Endothelial cell of umbilical vein (primary cell): ENCODE results near the gene SMKR1.

Source experiments
- EZH2 ChIP-seq: IDR thresholded peaks from 2 replicates; pipeline ENCODE4 v1.6.1; 2012; ENCODE audit warnings: borderline replicate concordance, low read depth, mild to moderate bottlenecking, moderate library complexity, low read length, inconsistent platforms; ENCODE audit not compliant: severe bottlenecking
- FOS ChIP-seq: IDR thresholded peaks from 2 replicates; pipeline ENCODE4 v1.6.1; 2011; ENCODE audit warnings: mild to moderate bottlenecking, low read length, moderate library complexity, borderline replicate concordance; ENCODE audit not compliant: insufficient read depth
- GATA2 ChIP-seq: IDR thresholded peaks from 2 replicates; pipeline ENCODE4 v1.7.0; 2011; ENCODE audit warnings: low read depth, mild to moderate bottlenecking, moderate library complexity, mixed read lengths, low read length; ENCODE audit not compliant: insufficient read length, insufficient read depth
- JUN ChIP-seq: IDR thresholded peaks from 2 replicates; pipeline ENCODE4 v1.6.1; 2011; ENCODE audit warnings: borderline replicate concordance, low read depth; ENCODE audit not compliant: insufficient read length, insufficient read depth
- MYC ChIP-seq: IDR thresholded peaks from one replicate; pipeline ENCODE4 v1.6.1; 2011; ENCODE audit warnings: mild to moderate bottlenecking, low read depth, low read length
- POLR2A ChIP-seq: IDR thresholded peaks from 2 replicates; pipeline ENCODE4 v1.6.1; 2012; ENCODE audit warnings: low read depth, mild to moderate bottlenecking, control low read depth, low read length
- POLR2AphosphoS5 ChIP-seq: IDR thresholded peaks from 2 replicates; pipeline ENCODE4 v1.6.1; 2012; ENCODE audit warnings: low read depth, mild to moderate bottlenecking, control low read depth, low read length, moderate library complexity; ENCODE audit not compliant: insufficient read depth
- TF ChIP-seq, protein P1 (sequence below), 2 donors: IDR thresholded peaks; 1 replicate in 1 of 2; 2 replicates in 1 of 2; pipeline ENCODE4 v1.5.1; 2011; ENCODE audit warnings: low read length in 2 of 2, mild to moderate bottlenecking in 2 of 2, moderate library complexity in 2 of 2, control low read depth in 1 of 2, inconsistent platforms in 1 of 2, low read depth in 1 of 2; ENCODE audit not compliant: insufficient read depth in 1 of 2; ENCODE audit errors: extremely low read depth in 1 of 2
- TF ChIP-seq, protein P2 (sequence below): IDR thresholded peaks from 2 replicates; pipeline ENCODE4 v1.6.1; 2011; ENCODE audit not compliant: insufficient read depth, insufficient read length

- TF ChIP-seq, protein P1, sequence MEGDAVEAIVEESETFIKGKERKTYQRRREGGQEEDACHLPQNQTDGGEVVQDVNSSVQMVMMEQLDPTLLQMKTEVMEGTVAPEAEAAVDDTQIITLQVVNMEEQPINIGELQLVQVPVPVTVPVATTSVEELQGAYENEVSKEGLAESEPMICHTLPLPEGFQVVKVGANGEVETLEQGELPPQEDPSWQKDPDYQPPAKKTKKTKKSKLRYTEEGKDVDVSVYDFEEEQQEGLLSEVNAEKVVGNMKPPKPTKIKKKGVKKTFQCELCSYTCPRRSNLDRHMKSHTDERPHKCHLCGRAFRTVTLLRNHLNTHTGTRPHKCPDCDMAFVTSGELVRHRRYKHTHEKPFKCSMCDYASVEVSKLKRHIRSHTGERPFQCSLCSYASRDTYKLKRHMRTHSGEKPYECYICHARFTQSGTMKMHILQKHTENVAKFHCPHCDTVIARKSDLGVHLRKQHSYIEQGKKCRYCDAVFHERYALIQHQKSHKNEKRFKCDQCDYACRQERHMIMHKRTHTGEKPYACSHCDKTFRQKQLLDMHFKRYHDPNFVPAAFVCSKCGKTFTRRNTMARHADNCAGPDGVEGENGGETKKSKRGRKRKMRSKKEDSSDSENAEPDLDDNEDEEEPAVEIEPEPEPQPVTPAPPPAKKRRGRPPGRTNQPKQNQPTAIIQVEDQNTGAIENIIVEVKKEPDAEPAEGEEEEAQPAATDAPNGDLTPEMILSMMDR (IDR thresholded peaks at IDR 0.05; ENCODE audit: extremely low read depth in 1 of 2, insufficient read depth in 1 of 2, low read depth in 1 of 2, low read length in 2 of 2), result no peak
- TF ChIP-seq MYC (no peak), POLR2AphosphoS5 (no peak), EZH2 (no peak), POLR2A (no peak), JUN (no peak), FOS (no peak), GATA2 (no peak)
- TF ChIP-seq, protein P2, sequence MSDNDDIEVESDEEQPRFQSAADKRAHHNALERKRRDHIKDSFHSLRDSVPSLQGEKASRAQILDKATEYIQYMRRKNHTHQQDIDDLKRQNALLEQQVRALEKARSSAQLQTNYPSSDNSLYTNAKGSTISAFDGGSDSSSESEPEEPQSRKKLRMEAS, result no peak
These were observed 12.8 kb upstream of the SMKR1 start for GRCh38 chr7:129489491-129489890.
